Subcutaneous abdominal adipose tissue (tissue), 5 donors: ENCODE measurements around the gene MRPS23.
A peak's percentile ranks its signal among the peaks of the same experiment; 100 is the strongest.

Experiments used
- H3K27ac ChIP-seq: one replicate; pipeline ENCODE4 v1.7.0; 2013; ENCODE audit warnings: low read depth, mild to moderate bottlenecking, inconsistent platforms, low read length, moderate library complexity
- H3K27me3 ChIP-seq, 5 donors: one replicate each; pipeline ENCODE4 v1.7.0; 2013; ENCODE audit warnings: low read length in 5 of 5, inconsistent platforms in 1 of 5; ENCODE audit not compliant: control insufficient read depth in 5 of 5, insufficient read depth in 4 of 5
- H3K36me3 ChIP-seq, 5 donors: one replicate each; pipeline ENCODE4 v1.7.0; 2013; ENCODE audit warnings: low read length in 5 of 5; ENCODE audit not compliant: control insufficient read depth in 5 of 5, insufficient read depth in 5 of 5
- H3K4me1 ChIP-seq, 5 donors: one replicate each; pipeline ENCODE4 v1.7.0; 2013; ENCODE audit warnings: low read length in 5 of 5, mild to moderate bottlenecking in 3 of 5, moderate library complexity in 1 of 5; ENCODE audit not compliant: control insufficient read depth in 5 of 5, insufficient read depth in 5 of 5
- H3K4me3 ChIP-seq, 5 donors: one replicate each; pipeline ENCODE4 v1.7.0; 2013; ENCODE audit warnings: low read length in 5 of 5, low read depth in 1 of 5
- H3K9ac ChIP-seq, 5 donors: one replicate each; pipeline ENCODE4 v1.7.0; 2013; ENCODE audit warnings: low read length in 5 of 5, mild to moderate bottlenecking in 4 of 5, moderate library complexity in 3 of 5
- H3K9me3 ChIP-seq, 5 donors: one replicate each; pipeline ENCODE4 v1.7.0; 2013; ENCODE audit warnings: low read length in 5 of 5; ENCODE audit not compliant: control insufficient read depth in 5 of 5
- donor health status: healthy.
- donor health status: healthy.
- donor health status: healthy.
- donor health status: healthy.
- donor health status: healthy.

Gene MRPS23

GRCh38 chr17:57819867-57820266 lies 30.0 kb downstream of the MRPS23 start:
- Histone ChIP-seq H3K36me3 (no peaks in the 10 kb centered on the region), H3K27me3 (peaks cover 0 to 11% (median 4%) of the 10 kb centered on the region in 5 donors), H3K9ac (no peak overlapping the region), H3K4me3 (no peak overlapping the region), H3K27ac (no peak overlapping the region), H3K4me1 (no peaks in the 10 kb centered on the region), H3K9me3 (no peaks in the 10 kb centered on the region)

GRCh38 chr17:57819285-57819684 lies 30.6 kb downstream of the MRPS23 start:
- Histone ChIP-seq H3K27me3 (peaks cover 0 to 11% (median 4%) of the 10 kb centered on the region in 5 donors), H3K27ac (no peak overlapping the region), H3K9ac (no peak overlapping the region), H3K9me3 (no peaks in the 10 kb centered on the region), H3K36me3 (no peaks in the 10 kb centered on the region), H3K4me3 (no peak overlapping the region), H3K4me1 (no peaks in the 10 kb centered on the region)

- peaks cover 0 to 11% (median 6%) of the 10 kb centered on the region in 5 donors for H3K27me3 ChIP-seq
- no peak overlapping the region for H3K27ac ChIP-seq
- H3K9me3 ChIP-seq: no peaks in the 10 kb centered on the region
- H3K36me3 ChIP-seq: no peaks in the 10 kb centered on the region
- no peak overlapping the region for H3K9ac ChIP-seq
- no peaks in the 10 kb centered on the region for H3K4me1 ChIP-seq
- no peak overlapping the region for H3K4me3 ChIP-seq
Observed at GRCh38 chr17:57818066-57818465, 31.8 kb downstream of the MRPS23 start.

- Histone ChIP-seq H3K36me3 (no peaks in the 10 kb centered on the region), H3K9me3 (no peaks in the 10 kb centered on the region), H3K4me1 (no peaks in the 10 kb centered on the region), H3K4me3 (no peak overlapping the region), H3K27ac (no peak overlapping the region), H3K27me3 (peaks cover 0 to 11% (median 6%) of the 10 kb centered on the region in 5 donors), H3K9ac (no peak overlapping the region)
Observed at GRCh38 chr17:57817299-57817698, 32.5 kb downstream of the MRPS23 start.

GRCh38 chr17:57814421-57814820 lies 35.4 kb downstream of the MRPS23 start:
- Histone ChIP-seq H3K36me3 (no peaks in the 10 kb centered on the region), H3K4me3 (no peak overlapping the region), H3K9ac (no peak overlapping the region), H3K9me3 (no peaks in the 10 kb centered on the region), H3K27ac (no peak overlapping the region), H3K4me1 (peaks cover 2 to 18% (median 17%) of the 10 kb centered on the region in 5 donors), H3K27me3 (peaks cover 0 to 11% (median 6%) of the 10 kb centered on the region in 5 donors)

GRCh38 chr17:57811638-57812280 lies 38.1 kb downstream of the MRPS23 start:
- Histone ChIP-seq H3K27ac (no peak overlapping the region), H3K4me1 (peaks cover 2 to 18% (median 17%) of the 10 kb centered on the region in 5 donors), H3K27me3 (peaks cover 0 to 11% (median 2%) of the 10 kb centered on the region in 5 donors), H3K4me3 (no peak overlapping the region), H3K9me3 (no peaks in the 10 kb centered on the region), H3K36me3 (no peaks in the 10 kb centered on the region), H3K9ac (peak overlapping the region in 1 of 5 donors; percentile 4)

GRCh38 chr17:57810721-57811637 lies 38.9 kb downstream of the MRPS23 start:
- Histone ChIP-seq H3K9me3 (no peaks in the 10 kb centered on the region), H3K27me3 (peaks cover 0 to 14% (median 3%) of the 10 kb centered on the region in 5 donors), H3K9ac (peak overlapping the region in 2 of 5 donors; percentile 4 to 48), H3K4me1 (peaks cover 2 to 18% (median 17%) of the 10 kb centered on the region in 5 donors), H3K4me3 (peak overlapping the region in 4 of 5 donors; percentile 7 to 37 (median 18)), H3K27ac (no peak overlapping the region), H3K36me3 (no peaks in the 10 kb centered on the region)

- no peaks in the 10 kb centered on the region for H3K9me3 ChIP-seq
- no peak overlapping the region for H3K9ac ChIP-seq
- peaks cover 0 to 14% (median 5%) of the 10 kb centered on the region in 5 donors for H3K27me3 ChIP-seq
- no peak overlapping the region for H3K4me3 ChIP-seq
- peaks cover 2 to 18% (median 17%) of the 10 kb centered on the region in 5 donors for H3K4me1 ChIP-seq
- no peak overlapping the region for H3K27ac ChIP-seq
- no peaks in the 10 kb centered on the region for H3K36me3 ChIP-seq
Observed at GRCh38 chr17:57809879-57810278, 40.0 kb downstream of the MRPS23 start.

- H3K9me3 ChIP-seq: no peaks in the 10 kb centered on the region
Observed at GRCh38 chr17:57808882-57809281, 41.0 kb downstream of the MRPS23 start.

More at GRCh38 chr17:57808882-57809281, 41.0 kb downstream of the MRPS23 start:
- Histone ChIP-seq H3K36me3 (no peaks in the 10 kb centered on the region), H3K9ac (no peak overlapping the region), H3K27me3 (peaks cover 0 to 13% (median 5%) of the 10 kb centered on the region in 5 donors), H3K27ac (no peak overlapping the region), H3K4me3 (no peak overlapping the region), H3K4me1 (peaks cover 2 to 18% (median 17%) of the 10 kb centered on the region in 5 donors)
